Measurements from ENCODE around the gene HRH3.
A peak's percentile ranks its signal among the peaks of the same experiment; 100 is the strongest.

HRH3 gene

GRCh38 chr20:62206388-62206775 is 13.7 kb downstream of the HRH3 start:
- Mint-ChIP-seq H3K36me3 (ENCODE audit: low read depth) (peaks cover 18% of the 10 kb centered on the region), H3K4me3 (no peak overlapping the region), H3K4me1 (peaks cover 24% of the 10 kb centered on the region), H3K9me3 (no peaks in the 10 kb centered on the region), H3K27me3 (ENCODE audit: low read depth, poor library complexity) (peaks cover 18% of the 10 kb centered on the region), H3K27ac (no peak overlapping the region)
- no peak for TF ChIP-seq CTCF (IDR thresholded peaks at IDR 0.05)
- no peak for DNase-seq

GRCh38 chr20:62205618-62206387 is 14.3 kb downstream of the HRH3 start:
- no peak for DNase-seq
- H3K4me1 Mint-ChIP-seq: peaks cover 24% of the 10 kb centered on the region
- H3K27me3 Mint-ChIP-seq (ENCODE audit: low read depth, poor library complexity): peaks cover 13% of the 10 kb centered on the region
- no peak overlapping the region for H3K27ac Mint-ChIP-seq
- H3K36me3 Mint-ChIP-seq (ENCODE audit: low read depth): peaks cover 21% of the 10 kb centered on the region
- H3K9me3 Mint-ChIP-seq: no peaks in the 10 kb centered on the region
- TF ChIP-seq CTCF (IDR thresholded peaks at IDR 0.05): no peak
- no peak overlapping the region for H3K4me3 Mint-ChIP-seq

- no peak for DNase-seq
- Mint-ChIP-seq H3K4me3 (no peak overlapping the region), H3K4me1 (peaks cover 16% of the 10 kb centered on the region), H3K27me3 (ENCODE audit: low read depth, poor library complexity) (peaks cover 5% of the 10 kb centered on the region), H3K36me3 (ENCODE audit: low read depth) (peaks cover 42% of the 10 kb centered on the region), H3K27ac (peak overlapping the region; percentile 19), H3K9me3 (no peaks in the 10 kb centered on the region)
- no peak for TF ChIP-seq CTCF (IDR thresholded peaks at IDR 0.05)
Measured at GRCh38 chr20:62203378-62204030, 16.6 kb downstream of the HRH3 start.

- peaks cover 47% of the 10 kb centered on the region for H3K36me3 Mint-ChIP-seq (ENCODE audit: low read depth)
- H3K4me1 Mint-ChIP-seq: peaks cover 14% of the 10 kb centered on the region
- H3K27ac Mint-ChIP-seq: peak overlapping the region; percentile 19
- peaks cover 3% of the 10 kb centered on the region for H3K27me3 Mint-ChIP-seq (ENCODE audit: low read depth, poor library complexity)
- no peak overlapping the region for H3K4me3 Mint-ChIP-seq
- DNase-seq: no peak
- TF ChIP-seq CTCF (IDR thresholded peaks at IDR 0.05): no peak
- no peaks in the 10 kb centered on the region for H3K9me3 Mint-ChIP-seq
Measured at GRCh38 chr20:62202676-62203377, 17.3 kb downstream of the HRH3 start.

- no peak for TF ChIP-seq CTCF (IDR thresholded peaks at IDR 0.05)
- peaks cover 3% of the 10 kb centered on the region for H3K27me3 Mint-ChIP-seq (ENCODE audit: low read depth, poor library complexity)
- no peak for DNase-seq
- H3K36me3 Mint-ChIP-seq (ENCODE audit: low read depth): peaks cover 47% of the 10 kb centered on the region
- no peak overlapping the region for H3K4me3 Mint-ChIP-seq
- H3K27ac Mint-ChIP-seq: no peak overlapping the region
- peaks cover 14% of the 10 kb centered on the region for H3K4me1 Mint-ChIP-seq
- H3K9me3 Mint-ChIP-seq: no peaks in the 10 kb centered on the region
Measured at GRCh38 chr20:62202083-62202395, 18.0 kb downstream of the HRH3 start.
